Measurements from ENCODE around the gene KCNQ1. TPM values are rescaled to one million over a fixed set of nuclear protein-coding genes. Genes with fewer than 3 reads are reported as not detected.
A peak's percentile ranks its signal among the peaks of the same experiment; 100 is the strongest.

Gene KCNQ1
- total RNA-seq, 1 donor from 2014 or later: 52.9 TPM

DNA sequence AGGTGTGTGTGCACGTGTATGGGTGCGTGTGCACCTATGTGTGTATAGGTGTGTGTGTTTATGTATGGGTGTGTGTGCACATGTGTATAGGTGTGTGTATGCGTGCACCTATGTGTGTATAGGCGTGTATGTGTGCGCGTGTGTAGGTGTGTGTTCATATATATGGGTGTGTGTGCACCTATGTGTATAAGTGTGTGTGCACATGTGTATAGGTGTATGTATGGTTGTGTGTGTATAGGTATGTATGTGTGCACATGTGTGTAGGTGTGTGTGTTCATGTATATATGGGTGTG, 26.9 kb downstream of the KCNQ1 start:
- intact Hi-C loops (cut with DNase I): no loop called here
- Histone ChIP-seq H3K9me3 (no peaks in the 10 kb centered on the region), H3K27ac (no peak overlapping the region), H3K4me1 (peaks cover 5% of the 10 kb centered on the region), H3K27me3 (no peaks in the 10 kb centered on the region), H3K4me3 (no peak overlapping the region), H3K36me3 (no peaks in the 10 kb centered on the region)
- TF ChIP-seq, protein P1, sequence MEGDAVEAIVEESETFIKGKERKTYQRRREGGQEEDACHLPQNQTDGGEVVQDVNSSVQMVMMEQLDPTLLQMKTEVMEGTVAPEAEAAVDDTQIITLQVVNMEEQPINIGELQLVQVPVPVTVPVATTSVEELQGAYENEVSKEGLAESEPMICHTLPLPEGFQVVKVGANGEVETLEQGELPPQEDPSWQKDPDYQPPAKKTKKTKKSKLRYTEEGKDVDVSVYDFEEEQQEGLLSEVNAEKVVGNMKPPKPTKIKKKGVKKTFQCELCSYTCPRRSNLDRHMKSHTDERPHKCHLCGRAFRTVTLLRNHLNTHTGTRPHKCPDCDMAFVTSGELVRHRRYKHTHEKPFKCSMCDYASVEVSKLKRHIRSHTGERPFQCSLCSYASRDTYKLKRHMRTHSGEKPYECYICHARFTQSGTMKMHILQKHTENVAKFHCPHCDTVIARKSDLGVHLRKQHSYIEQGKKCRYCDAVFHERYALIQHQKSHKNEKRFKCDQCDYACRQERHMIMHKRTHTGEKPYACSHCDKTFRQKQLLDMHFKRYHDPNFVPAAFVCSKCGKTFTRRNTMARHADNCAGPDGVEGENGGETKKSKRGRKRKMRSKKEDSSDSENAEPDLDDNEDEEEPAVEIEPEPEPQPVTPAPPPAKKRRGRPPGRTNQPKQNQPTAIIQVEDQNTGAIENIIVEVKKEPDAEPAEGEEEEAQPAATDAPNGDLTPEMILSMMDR (IDR thresholded peaks at IDR 0.05): no peak
- DNase-seq (no peak), ATAC-seq (no peak)

DNA sequence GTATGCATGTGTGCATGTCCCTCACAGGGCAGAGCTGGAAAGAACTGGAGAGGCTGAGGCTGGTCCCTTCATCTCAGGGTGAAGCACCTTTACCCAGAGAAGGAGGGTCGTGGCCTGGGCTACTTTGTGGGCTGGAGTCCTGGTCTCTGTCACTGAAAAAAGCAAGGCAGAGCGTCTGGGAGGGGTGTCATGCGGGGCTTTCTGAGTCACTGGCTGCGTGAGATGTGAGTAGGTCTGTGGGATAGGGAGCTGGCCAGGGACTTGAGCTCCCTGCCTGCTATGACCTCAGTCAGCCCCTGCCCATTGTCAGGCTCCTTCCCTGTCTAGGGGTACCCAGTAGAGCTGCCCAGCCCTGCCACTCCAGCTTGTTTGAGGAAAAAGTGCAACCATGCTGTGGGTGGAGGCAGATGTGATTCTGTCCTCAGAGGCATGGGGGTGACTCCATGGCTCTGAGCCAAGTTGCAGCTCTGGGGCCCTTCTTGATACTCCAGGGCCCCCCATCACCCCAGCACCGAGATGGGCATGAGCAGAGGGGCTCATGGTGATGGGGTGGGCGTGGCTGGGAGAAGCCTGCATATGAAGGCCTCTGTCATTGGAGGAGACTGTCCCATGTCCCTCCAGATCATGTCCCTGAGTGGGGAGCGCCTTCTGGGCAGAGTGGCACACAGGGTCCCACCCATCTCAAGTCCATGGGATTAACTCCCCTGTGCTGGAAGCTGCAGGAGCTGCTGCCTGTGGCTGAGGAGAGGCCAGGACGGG, 27.8 kb downstream of the KCNQ1 start:
- intact Hi-C loops (cut with DNase I): no loop called here
- DNase-seq (peak; percentile 40), ATAC-seq (no peak)
- H3K27me3 ChIP-seq: no peaks in the 10 kb centered on the region
- H3K36me3 ChIP-seq: no peaks in the 10 kb centered on the region
- no peaks in the 10 kb centered on the region for H3K9me3 ChIP-seq
- TF ChIP-seq, protein P1 (IDR thresholded peaks at IDR 0.05): no peak
- H3K27ac ChIP-seq: no peak overlapping the region
- peaks cover 5% of the 10 kb centered on the region for H3K4me1 ChIP-seq
- no peak overlapping the region for H3K4me3 ChIP-seq

DNA sequence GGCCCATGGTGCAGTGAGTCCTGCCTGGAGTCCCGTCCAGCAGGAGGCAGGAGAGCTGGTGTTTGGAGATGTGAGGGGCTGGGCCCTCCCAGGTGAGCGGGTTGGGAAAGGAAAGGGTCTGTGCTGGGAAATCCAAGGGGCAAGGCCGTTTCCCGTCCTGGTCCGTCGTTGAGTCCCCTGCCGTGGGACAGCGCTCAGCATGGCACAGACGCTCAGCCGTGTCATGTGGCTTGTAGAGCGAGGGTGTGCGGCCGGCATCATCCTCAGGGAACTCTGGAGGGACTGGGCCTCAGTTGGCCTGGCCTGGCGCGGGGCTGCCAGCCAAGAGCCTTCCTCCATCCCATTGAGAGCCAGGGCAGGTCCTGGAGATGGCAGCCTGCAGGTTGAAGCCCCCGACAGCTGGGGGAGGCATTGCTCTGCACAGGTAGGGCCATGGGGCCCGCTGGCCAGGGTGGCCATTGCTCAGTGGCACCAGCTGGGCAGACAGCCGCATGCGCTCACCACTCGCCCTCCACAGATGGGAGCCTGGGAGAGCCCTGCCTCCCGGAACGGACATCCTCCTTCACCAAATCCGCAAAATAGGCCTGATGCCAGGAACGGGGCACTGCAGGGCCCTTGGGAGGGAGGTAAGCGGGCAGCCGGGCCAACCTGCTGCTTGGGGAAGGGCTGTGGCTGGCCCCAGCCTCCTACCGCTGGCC, 28.7 kb downstream of the KCNQ1 start:
- H3K4me3 ChIP-seq: no peak overlapping the region
- H3K9me3 ChIP-seq: no peaks in the 10 kb centered on the region
- no peaks in the 10 kb centered on the region for H3K27me3 ChIP-seq
- H3K4me1 ChIP-seq: peaks cover 5% of the 10 kb centered on the region
- ATAC-seq: peak; percentile 5
- H3K36me3 ChIP-seq: no peaks in the 10 kb centered on the region
- intact Hi-C loops (cut with DNase I): no loop called here
- peak; percentile 55 for DNase-seq
- no peak overlapping the region for H3K27ac ChIP-seq
- TF ChIP-seq, protein P1 (IDR thresholded peaks at IDR 0.05): no peak

DNA sequence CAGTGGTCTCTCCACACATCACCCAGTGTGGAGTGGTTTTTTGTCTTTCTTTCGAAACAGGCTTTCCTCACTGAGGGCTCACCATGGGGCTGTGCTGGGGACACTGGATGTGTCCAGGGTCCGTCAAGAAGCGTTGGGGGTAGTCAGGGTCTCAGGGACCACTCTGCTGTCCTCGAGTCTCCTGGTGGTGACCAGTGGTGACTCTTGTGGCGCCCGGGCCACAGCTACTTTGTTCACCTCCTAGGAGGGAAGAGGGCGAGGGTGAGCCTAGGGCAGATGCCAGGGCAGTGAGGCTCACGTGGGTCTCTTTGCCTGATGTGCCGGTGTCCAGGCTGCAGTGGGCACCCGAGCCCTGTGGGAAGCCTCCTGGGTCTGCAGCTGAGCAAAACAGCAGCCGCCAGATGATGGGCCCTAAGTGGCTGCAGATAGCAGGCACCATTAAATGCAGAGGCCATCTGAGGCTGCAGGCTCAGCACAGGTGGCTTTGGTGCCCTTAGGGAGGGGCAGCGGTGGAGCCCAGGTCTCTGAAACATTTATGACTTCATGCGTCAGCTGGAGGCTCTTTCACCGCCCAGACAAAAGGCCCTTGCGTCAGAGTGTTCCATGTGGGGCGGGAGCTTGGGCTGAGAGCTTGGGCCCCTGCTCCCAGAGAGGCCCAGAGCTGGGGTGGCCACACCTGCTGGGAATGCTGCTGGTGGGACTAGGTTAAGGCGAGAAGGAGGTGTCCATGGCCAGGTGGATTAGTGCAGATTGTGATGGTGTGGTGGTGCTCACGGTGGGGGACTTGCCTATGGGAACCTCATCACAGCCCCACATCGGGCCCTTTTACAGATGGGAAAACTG, 29.5 kb downstream of the KCNQ1 start:
- Histone ChIP-seq H3K4me3 (no peak overlapping the region), H3K27me3 (no peaks in the 10 kb centered on the region), H3K4me1 (peaks cover 5% of the 10 kb centered on the region), H3K9me3 (no peaks in the 10 kb centered on the region), H3K36me3 (no peaks in the 10 kb centered on the region), H3K27ac (no peak overlapping the region)
- DNase-seq: peak; percentile 64
- ATAC-seq: peak; percentile 71
- TF ChIP-seq, protein P1 (IDR thresholded peaks at IDR 0.05): no peak
- intact Hi-C loops (cut with DNase I): no loop called here

DNA sequence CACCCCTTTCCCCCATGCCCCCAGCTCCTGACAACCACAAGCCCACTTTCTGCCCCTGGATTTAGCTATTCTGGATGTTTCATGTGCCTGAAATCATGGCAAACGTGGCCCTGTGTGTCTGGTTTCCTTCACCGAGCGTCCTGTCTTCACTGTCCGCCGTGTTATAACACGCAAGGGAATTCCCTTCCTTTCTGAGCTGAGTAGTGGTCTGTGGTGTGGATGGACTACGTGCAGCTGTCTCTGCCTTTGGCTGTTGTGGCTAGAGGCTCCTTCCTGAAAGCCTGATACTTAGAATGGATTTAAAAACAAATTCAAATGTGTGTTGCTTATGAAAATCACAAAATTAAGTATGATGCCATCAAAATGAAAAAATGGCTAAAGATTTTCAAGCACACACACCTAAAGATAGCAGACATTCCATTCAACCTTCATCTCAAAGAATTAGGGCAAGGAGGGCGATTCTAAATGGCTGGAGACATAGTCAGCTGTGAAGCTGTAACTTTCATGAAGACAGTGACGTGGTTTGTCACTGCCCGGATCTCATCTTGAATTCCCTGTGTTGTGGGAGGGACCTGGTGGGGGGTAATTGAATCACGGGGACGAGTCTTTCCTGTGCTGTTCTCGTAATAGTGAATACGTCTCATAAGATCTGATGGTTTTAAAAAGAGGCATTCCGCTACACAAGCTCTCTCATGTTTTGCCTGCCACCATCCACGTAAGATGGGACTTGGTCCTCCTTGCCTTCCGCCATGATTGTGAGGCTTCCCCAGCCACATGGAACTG, 30.5 kb downstream of the KCNQ1 start:
- Histone ChIP-seq H3K27me3 (no peaks in the 10 kb centered on the region), H3K9me3 (no peaks in the 10 kb centered on the region), H3K4me3 (no peak overlapping the region), H3K4me1 (peaks cover 5% of the 10 kb centered on the region), H3K27ac (no peak overlapping the region), H3K36me3 (no peaks in the 10 kb centered on the region)
- intact Hi-C loops (cut with DNase I): no loop called here
- TF ChIP-seq, protein P1 (IDR thresholded peaks at IDR 0.05): no peak
- DNase-seq: no peak
- ATAC-seq: no peak

All from upper lobe of right lung (tissue), 1 donor.